CD4-positive, alpha-beta T cell (primary cell): Measurements from ENCODE around the gene B3GNT9. TPM values are rescaled to one million over a fixed set of nuclear protein-coding genes. Genes with fewer than 3 reads are reported as not detected.
A peak's percentile ranks its signal among the peaks of the same experiment; 100 is the strongest.

Experiments used
- ATAC-seq: fragments of 200-7000 bp; cut with Tn5 transposase; one replicate; pipeline ENCODE4 v1.10.0; 2022; ENCODE audit warnings: mild to moderate bottlenecking; ENCODE audit not compliant: poor library complexity
- CTCF ChIA-PET: fragments of 350-600 bp; sonication (Branson Sonifier 250); formaldehyde crosslinking; loops from one replicate; lab custom pipeline; 2021; ENCODE audit warnings: antibody characterized with exemption, inconsistent platforms; lab: Charles Lee
- POLR2A ChIA-PET: fragments of 350-600 bp; sonication (Branson Sonifier 250); formaldehyde crosslinking; loops from one replicate; lab custom pipeline; 2021; ENCODE audit warnings: antibody characterized with exemption, inconsistent platforms; lab: Charles Lee
- DNase-seq, 14 experiments: peaks; one replicate each; pipeline ENCODE4 v3.0.0-alpha.2; 2013 to 2020; ENCODE audit warnings: mixed read lengths in 2 of 14
- H3K27ac ChIP-seq, 2 donors: one replicate each; pipeline versions ENCODE4 v1.5.1 to v1.7.0; 2013; ENCODE audit warnings: low read length in 2 of 2, low read depth in 1 of 2, mild to moderate bottlenecking in 1 of 2
- H3K27me3 ChIP-seq, 2 experiments: 1 replicate in 1 of 2; 2 replicates in 1 of 2; pipeline versions ENCODE4 v1.6.1 to v1.7.0; 2013; ENCODE audit warnings: low read length in 2 of 2, control low read depth in 1 of 2, mild to moderate bottlenecking in 1 of 2, moderate library complexity in 1 of 2; ENCODE audit not compliant: insufficient read depth in 2 of 2, control insufficient read depth in 1 of 2
- H3K36me3 ChIP-seq: one replicate; pipeline ENCODE4 v1.6.1; 2013; ENCODE audit warnings: low read length, control low read depth; ENCODE audit not compliant: insufficient read depth
- H3K4me1 ChIP-seq: one replicate; pipeline ENCODE4 v1.6.1; 2013; ENCODE audit warnings: low read length, control low read depth; ENCODE audit not compliant: insufficient read depth
- H3K4me3 ChIP-seq: one replicate; pipeline ENCODE4 v1.5.1; 2013; ENCODE audit warnings: mild to moderate bottlenecking, low read length, moderate library complexity
- H3K9me3 ChIP-seq, 2 experiments: 1 replicate in 1 of 2; 2 replicates in 1 of 2; pipeline versions ENCODE4 v1.6.1 to v1.7.0; 2013; ENCODE audit warnings: low read length in 2 of 2, mild to moderate bottlenecking in 2 of 2, control low read depth in 1 of 2, moderate library complexity in 1 of 2; ENCODE audit not compliant: control insufficient read depth in 1 of 2, insufficient read depth in 1 of 2
- H3K27ac Mint-ChIP-seq: one replicate; pipeline ENCODE4 v1.8.0; 2020; ENCODE audit warnings: mixed read lengths
- H3K27me3 Mint-ChIP-seq: one replicate; pipeline ENCODE4 v1.8.0; 2021; ENCODE audit warnings: mixed read lengths
- H3K36me3 Mint-ChIP-seq: one replicate; pipeline ENCODE4 v1.8.0; 2021; ENCODE audit warnings: low read depth, mixed read lengths
- H3K4me1 Mint-ChIP-seq: one replicate; pipeline ENCODE4 v1.8.0; 2021; ENCODE audit warnings: low read depth, mixed read lengths
- H3K4me3 Mint-ChIP-seq: one replicate; pipeline ENCODE4 v1.8.0; 2020; ENCODE audit warnings: mild to moderate bottlenecking, mixed read lengths
- H3K9me3 Mint-ChIP-seq: one replicate; pipeline ENCODE4 v1.8.0; 2020; ENCODE audit warnings: mixed read lengths
- intact Hi-C, 2 experiments: fragments of 100-400 bp; cut with DNase I in 1 of 2; cut with micrococcal nuclease in 1 of 2; formaldehyde crosslinking; loops; one replicate each; pipeline versions ENCODE4 v1.15.1 to v1.9.0; 2023 to 2025; cut with DNase I, micrococcal nuclease
- total RNA-seq, 174 experiments: library from RNA in 2 of 174; stranded (reverse) in 2 of 174; gene quantifications; one replicate each; pipeline ENCODE4 v1.2.3 and lab custom pipeline; 2021 to 2026
- TF ChIP-seq, protein P1 (sequence below): fragments of 200-600 bp; IDR thresholded peaks from one replicate; pipeline ENCODE4 v1.8.0; 2022; ENCODE audit warnings: antibody characterized with exemption, mild to moderate bottlenecking

B3GNT9 gene
- total RNA-seq, 2 experiments from 2014 or later: 2.0 to 2.5 TPM

DNA sequence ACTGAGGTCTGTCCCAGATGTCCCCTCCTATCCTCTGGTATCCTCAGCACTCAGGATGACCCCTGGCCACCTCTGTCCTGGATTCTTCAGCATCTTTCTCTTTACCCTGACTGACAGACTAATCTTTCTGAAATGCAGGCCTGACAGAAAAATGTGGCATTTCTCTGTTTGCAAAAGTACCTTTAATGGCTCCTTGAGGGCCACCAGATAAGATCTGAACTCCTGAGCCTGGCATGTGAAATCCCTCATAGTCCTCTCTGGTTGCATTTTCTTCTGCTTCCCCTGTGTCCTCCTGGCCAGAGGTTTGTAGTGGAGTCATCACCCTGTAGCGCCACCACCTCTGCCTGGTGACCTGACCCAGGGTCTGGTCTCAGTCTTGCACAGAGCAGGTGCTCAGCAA lies 46.1 kb upstream of the B3GNT9 start:
- peak overlapping the region; percentile 26 for H3K4me3 Mint-ChIP-seq
- peaks cover 77% of the 10 kb centered on the region for H3K36me3 Mint-ChIP-seq
- peaks cover 73% of the 10 kb centered on the region for H3K36me3 ChIP-seq
- H3K9me3 Mint-ChIP-seq: no peaks in the 10 kb centered on the region
- DNase-seq (no peak), ATAC-seq (no peak)
- no peaks in the 10 kb centered on the region for H3K9me3 ChIP-seq
- intact Hi-C loops: no loop called here
- TF ChIP-seq, protein P1, sequence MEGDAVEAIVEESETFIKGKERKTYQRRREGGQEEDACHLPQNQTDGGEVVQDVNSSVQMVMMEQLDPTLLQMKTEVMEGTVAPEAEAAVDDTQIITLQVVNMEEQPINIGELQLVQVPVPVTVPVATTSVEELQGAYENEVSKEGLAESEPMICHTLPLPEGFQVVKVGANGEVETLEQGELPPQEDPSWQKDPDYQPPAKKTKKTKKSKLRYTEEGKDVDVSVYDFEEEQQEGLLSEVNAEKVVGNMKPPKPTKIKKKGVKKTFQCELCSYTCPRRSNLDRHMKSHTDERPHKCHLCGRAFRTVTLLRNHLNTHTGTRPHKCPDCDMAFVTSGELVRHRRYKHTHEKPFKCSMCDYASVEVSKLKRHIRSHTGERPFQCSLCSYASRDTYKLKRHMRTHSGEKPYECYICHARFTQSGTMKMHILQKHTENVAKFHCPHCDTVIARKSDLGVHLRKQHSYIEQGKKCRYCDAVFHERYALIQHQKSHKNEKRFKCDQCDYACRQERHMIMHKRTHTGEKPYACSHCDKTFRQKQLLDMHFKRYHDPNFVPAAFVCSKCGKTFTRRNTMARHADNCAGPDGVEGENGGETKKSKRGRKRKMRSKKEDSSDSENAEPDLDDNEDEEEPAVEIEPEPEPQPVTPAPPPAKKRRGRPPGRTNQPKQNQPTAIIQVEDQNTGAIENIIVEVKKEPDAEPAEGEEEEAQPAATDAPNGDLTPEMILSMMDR: no peak
- H3K27ac ChIP-seq: no peak overlapping the region
- POLR2A ChIA-PET: interaction anchor here (0.6 to 1.3 kb wide), 2 partner anchors 30 to 244 kb away, joined by 4 to 5 read pairs; partner anchors contain the start of gene TMEM208
- H3K4me1 Mint-ChIP-seq: peaks cover 43% of the 10 kb centered on the region
- H3K27me3 ChIP-seq: no peaks in the 10 kb centered on the region
- H3K4me1 ChIP-seq: peaks cover 44% of the 10 kb centered on the region
- H3K27ac Mint-ChIP-seq: no peak overlapping the region
- H3K4me3 ChIP-seq: no peak overlapping the region
- CTCF ChIA-PET: no interaction called here
- no peaks in the 10 kb centered on the region for H3K27me3 Mint-ChIP-seq

DNA sequence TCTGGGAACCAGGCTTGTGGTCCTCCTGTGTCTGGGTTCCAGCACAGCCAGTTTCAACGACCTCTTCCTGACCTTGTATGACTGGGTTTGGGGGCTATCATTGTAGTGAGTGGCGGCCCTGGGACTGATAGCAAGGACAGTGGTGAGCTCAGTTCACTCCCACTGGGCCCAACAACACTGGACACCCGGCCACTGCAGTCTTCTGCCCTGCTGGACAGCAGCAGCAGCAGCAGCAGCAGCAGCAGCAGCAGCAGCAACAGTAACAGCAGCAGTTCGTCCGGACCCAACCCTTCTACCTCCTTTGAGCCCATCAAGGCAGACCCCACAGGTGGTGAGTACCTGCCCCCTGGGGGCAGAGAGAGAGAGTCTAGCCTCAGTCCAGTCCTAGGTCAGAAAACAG lies 44.9 kb upstream of the B3GNT9 start:
- POLR2A ChIA-PET: interaction anchor here (0.6 to 1.3 kb wide), 2 partner anchors 24 to 31 kb away, joined by 3 to 4 read pairs; partner anchors contain the start of gene TMEM208
- peaks cover 50% of the 10 kb centered on the region for H3K4me1 Mint-ChIP-seq
- no peak for ATAC-seq
- intact Hi-C loops: no loop called here
- peak overlapping the region; percentile 10 for H3K27ac Mint-ChIP-seq
- no peaks in the 10 kb centered on the region for H3K9me3 ChIP-seq
- CTCF ChIA-PET: interaction anchor here (1.3 kb wide), 1 partner anchor 95 kb away, joined by 3 read pairs; no protein-coding TSS in a partner anchor
- H3K27me3 Mint-ChIP-seq: no peaks in the 10 kb centered on the region
- H3K27me3 ChIP-seq: no peaks in the 10 kb centered on the region
- TF ChIP-seq, protein P1: no peak
- H3K4me1 ChIP-seq: peaks cover 51% of the 10 kb centered on the region
- H3K27ac ChIP-seq: no peak overlapping the region
- no peak overlapping the region for H3K4me3 ChIP-seq
- no peak for DNase-seq
- peaks cover 74% of the 10 kb centered on the region for H3K36me3 Mint-ChIP-seq
- H3K36me3 ChIP-seq: peaks cover 64% of the 10 kb centered on the region
- H3K4me3 Mint-ChIP-seq: peak overlapping the region; percentile 30
- no peaks in the 10 kb centered on the region for H3K9me3 Mint-ChIP-seq

DNA sequence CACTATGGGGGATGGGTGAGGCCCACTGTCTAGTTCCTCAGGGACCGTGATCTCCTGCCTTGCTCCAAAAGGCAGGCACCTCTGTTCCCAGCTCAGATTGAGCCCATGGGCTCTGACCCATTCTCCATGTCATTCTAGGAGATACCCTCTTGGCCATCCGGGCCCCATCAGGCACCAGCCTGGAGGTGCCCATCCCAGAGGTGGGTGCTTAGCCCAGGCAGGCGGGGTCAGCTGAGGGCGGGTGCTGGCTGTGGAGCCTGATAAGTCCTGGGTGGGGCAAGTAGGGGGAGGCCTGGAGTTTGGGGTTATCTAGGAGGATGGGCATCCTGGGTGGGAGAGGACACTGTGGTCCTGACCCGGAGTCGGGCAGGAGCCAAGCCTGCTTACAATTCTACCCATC lies 43.5 kb upstream of the B3GNT9 start:
- intact Hi-C loops: loop anchor here in 1 of 2 experiments (5.0 kb wide), 1 partner anchor 262 kb away; the partner anchor contains the start of gene CIAO2B
- H3K4me1 ChIP-seq: peaks cover 51% of the 10 kb centered on the region
- no peak overlapping the region for H3K4me3 ChIP-seq
- no peaks in the 10 kb centered on the region for H3K9me3 ChIP-seq
- Mint-ChIP-seq H3K27ac (peak overlapping the region; percentile 87), H3K36me3 (peaks cover 62% of the 10 kb centered on the region), H3K4me1 (peaks cover 50% of the 10 kb centered on the region), H3K4me3 (peak overlapping the region; percentile 92), H3K27me3 (no peaks in the 10 kb centered on the region), H3K9me3 (no peaks in the 10 kb centered on the region)
- ChIA-PET POLR2A (interaction anchor here (0.7 to 1.2 kb wide), 2 partner anchors 9 to 34 kb away, joined by 3 read pairs; partner anchors contain the start of genes FBXL8 and TRADD), CTCF (no interaction called here)
- no peak overlapping the region for H3K27ac ChIP-seq
- H3K36me3 ChIP-seq: peaks cover 57% of the 10 kb centered on the region
- H3K27me3 ChIP-seq: no peaks in the 10 kb centered on the region
- DNase-seq (no peak), ATAC-seq (no peak)
- TF ChIP-seq, protein P1: no peak
